ENCODE data around the gene SYT1. TPM values are rescaled to one million over a fixed set of nuclear protein-coding genes. Genes with fewer than 3 reads are reported as not detected.

SYT1 gene
- total and polyA plus RNA-seq, 2 of the 8 experiments (the other 6 are each of a cell fraction or from before 2014, with no cell fraction given) = 11.0 to 34.6 TPM

DNA sequence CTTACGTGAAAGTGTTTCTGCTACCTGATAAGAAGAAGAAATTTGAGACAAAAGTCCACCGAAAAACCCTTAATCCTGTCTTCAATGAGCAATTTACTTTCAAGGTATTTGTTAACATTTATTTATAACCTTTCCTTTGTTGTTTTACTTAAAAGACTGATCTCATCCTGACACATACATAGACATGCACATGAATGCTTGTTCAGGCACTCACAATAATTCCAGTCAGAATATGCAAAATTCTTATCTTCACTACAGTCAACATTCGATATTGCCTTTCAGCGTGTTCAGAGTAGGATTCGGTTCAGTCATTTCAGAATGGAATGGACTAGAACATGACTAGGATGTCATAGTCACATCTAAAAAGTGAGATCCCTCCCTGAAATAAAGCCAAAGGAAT is 431.6 kb downstream of the SYT1 start:
- H3K79me2 ChIP-seq (ENCODE audit: control insufficient read depth in 1 of 2, insufficient read depth in 2 of 2, low read length in 2 of 2) = no peaks in the 10 kb centered on the region
- FAIRE-seq (no peak), DNase-seq (ENCODE audit: low read depth in 1 of 2, low spot score in 2 of 2) (no peak)
- no peak overlapping the region for H3K23ac ChIP-seq (ENCODE audit: insufficient read length)
- POLR2A ChIA-PET (ENCODE audit: partially characterized antibody) = no interaction called here
- H3K56ac ChIP-seq (replicated peaks; ENCODE audit: insufficient read length, low read depth, low read length) = no peak overlapping the region
- H3K4me2 ChIP-seq (ENCODE audit: insufficient read depth in 1 of 2, low read depth in 2 of 2, low read length in 2 of 2) = no peak overlapping the region
- no peak overlapping the region for H3K4ac ChIP-seq (replicated peaks; ENCODE audit: insufficient read length, low read depth, low read length)
- H3K27me3 ChIP-seq (replicated peaks in 1 of 4; ENCODE audit: control insufficient read depth in 3 of 4, extremely low read depth in 1 of 4, insufficient read depth in 3 of 4, low read length in 3 of 4) = no peaks in the 10 kb centered on the region
- no peak overlapping the region for H2BK12ac ChIP-seq (ENCODE audit: low read depth, low read length)
- no peak overlapping the region for H4K5ac ChIP-seq (ENCODE audit: insufficient read length, low read depth, low read length)
- H2BK20ac ChIP-seq (ENCODE audit: low read length) = no peak overlapping the region
- CTCF ChIA-PET (ENCODE audit: partially characterized antibody) = no interaction called here
- H3K4me3 ChIP-seq (ENCODE audit: extremely low read depth in 1 of 4, insufficient read depth in 2 of 4, low read depth in 3 of 4, low read length in 4 of 4) = no peak overlapping the region
- no peaks in the 10 kb centered on the region for H3K9me3 ChIP-seq (ENCODE audit: insufficient read depth in 2 of 2, low read depth in 1 of 2, low read length in 1 of 2)
- H2AFZ ChIP-seq (ENCODE audit: low read length) = no peak overlapping the region
- no peak overlapping the region for H2BK120ac ChIP-seq (replicated peaks; ENCODE audit: low read depth, low read length)
- no peak overlapping the region for H3K14ac ChIP-seq (ENCODE audit: insufficient read length)
- H3K79me1 ChIP-seq (ENCODE audit: low read depth, low read length) = no peaks in the 10 kb centered on the region
- no peak overlapping the region for H4K91ac ChIP-seq (replicated peaks; ENCODE audit: insufficient read length, low read length)
- H4K20me1 ChIP-seq (replicated peaks in 1 of 2; ENCODE audit: control insufficient read depth in 1 of 2, insufficient read depth in 2 of 2, low read length in 2 of 2) = no peaks in the 10 kb centered on the region
- H3K36me3 ChIP-seq (ENCODE audit: control insufficient read depth in 2 of 4, insufficient read depth in 4 of 4, low read length in 3 of 4) = peaks cover 2 to 24% (median 8%) of the 10 kb centered on the region in 4 experiments; a peak in 6 of 8 replicates
- no peak overlapping the region for H3K9ac ChIP-seq (replicated peaks in 1 of 4; ENCODE audit: extremely low read depth in 1 of 4, low read depth in 3 of 4, low read length in 3 of 4)
- no peak overlapping the region for H2BK15ac ChIP-seq (ENCODE audit: low read length)
- H4K8ac ChIP-seq (ENCODE audit: extremely low read depth, insufficient read depth, low read length) = no peak overlapping the region
- 98% methylated on average over 5 of the region's 5 CpGs; no CpG with 5 or more reads in 1 of the 2 experiments for WGBS, 2 experiments (ENCODE audit: extremely low coverage in 1 of 2, insufficient coverage in 1 of 2, insufficient read length in 1 of 2, insufficient replicate concordance in 2 of 2, low coverage in 1 of 2, low lambda C conversion rate in 2 of 2, missing lambda C conversion rate in 1 of 2)
- H3K23me2 ChIP-seq (ENCODE audit: low read depth, low read length) = no peaks in the 10 kb centered on the region
- H3K27ac ChIP-seq (ENCODE audit: low read depth, low read length) = no peak overlapping the region
- no peak overlapping the region for H2BK5ac ChIP-seq (ENCODE audit: low read depth, low read length)
- no peaks in the 10 kb centered on the region for H3K4me1 ChIP-seq (replicated peaks in 1 of 4; ENCODE audit: control insufficient read depth in 3 of 4, insufficient read depth in 4 of 4, low read length in 3 of 4)
- H3K18ac ChIP-seq (ENCODE audit: extremely low read depth, low read length) = no peak overlapping the region
- no peak overlapping the region for H2AK5ac ChIP-seq (ENCODE audit: low read depth, low read length)
- TF ChIP-seq, protein P1, sequence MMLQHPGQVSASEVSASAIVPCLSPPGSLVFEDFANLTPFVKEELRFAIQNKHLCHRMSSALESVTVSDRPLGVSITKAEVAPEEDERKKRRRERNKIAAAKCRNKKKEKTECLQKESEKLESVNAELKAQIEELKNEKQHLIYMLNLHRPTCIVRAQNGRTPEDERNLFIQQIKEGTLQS (IDR thresholded peaks at IDR 0.05; ENCODE audit: insufficient read depth, low read depth, low read length) = no peak
- no peak for TF ChIP-seq SP2 (IDR thresholded peaks at IDR 0.05; ENCODE audit: low read length)
- TF ChIP-seq EP300 (IDR thresholded peaks at IDR 0.05; ENCODE audit: borderline replicate concordance in 1 of 2, low read depth in 2 of 2, low read length in 2 of 2) = no peak
- TF ChIP-seq BCL11A (IDR thresholded peaks at IDR 0.05; ENCODE audit: low read depth in 2 of 2, low read length in 2 of 2) = no peak
- no peak for TF ChIP-seq RXRA (IDR thresholded peaks at IDR 0.05; ENCODE audit: insufficient read depth, low read depth, low read length)
- TF ChIP-seq SIX5 (IDR thresholded peaks at IDR 0.05; ENCODE audit: low read depth, low read length) = no peak
- TF ChIP-seq CREB1 (IDR thresholded peaks at IDR 0.05) = no peak

Measured in H1 (cell line).